ENCODE results near the gene AACS. TPM values are rescaled to one million over a fixed set of nuclear protein-coding genes. Genes with fewer than 3 reads are reported as not detected.

Gene AACS
- total RNA-seq, 1 donor from 2014 or later = 32.5 TPM

GRCh38 chr12:125157177-125157576 lies 91.9 kb downstream of the AACS start:
- no peaks in the 10 kb centered on the region for H3K36me3 ChIP-seq (ENCODE audit: control insufficient read depth, insufficient read depth, low read length)
- DNase-seq (ENCODE audit: low read depth) = no peak
- no peak overlapping the region for H3K4me3 ChIP-seq (ENCODE audit: low read depth, low read length)
- TF ChIP-seq, protein P1, sequence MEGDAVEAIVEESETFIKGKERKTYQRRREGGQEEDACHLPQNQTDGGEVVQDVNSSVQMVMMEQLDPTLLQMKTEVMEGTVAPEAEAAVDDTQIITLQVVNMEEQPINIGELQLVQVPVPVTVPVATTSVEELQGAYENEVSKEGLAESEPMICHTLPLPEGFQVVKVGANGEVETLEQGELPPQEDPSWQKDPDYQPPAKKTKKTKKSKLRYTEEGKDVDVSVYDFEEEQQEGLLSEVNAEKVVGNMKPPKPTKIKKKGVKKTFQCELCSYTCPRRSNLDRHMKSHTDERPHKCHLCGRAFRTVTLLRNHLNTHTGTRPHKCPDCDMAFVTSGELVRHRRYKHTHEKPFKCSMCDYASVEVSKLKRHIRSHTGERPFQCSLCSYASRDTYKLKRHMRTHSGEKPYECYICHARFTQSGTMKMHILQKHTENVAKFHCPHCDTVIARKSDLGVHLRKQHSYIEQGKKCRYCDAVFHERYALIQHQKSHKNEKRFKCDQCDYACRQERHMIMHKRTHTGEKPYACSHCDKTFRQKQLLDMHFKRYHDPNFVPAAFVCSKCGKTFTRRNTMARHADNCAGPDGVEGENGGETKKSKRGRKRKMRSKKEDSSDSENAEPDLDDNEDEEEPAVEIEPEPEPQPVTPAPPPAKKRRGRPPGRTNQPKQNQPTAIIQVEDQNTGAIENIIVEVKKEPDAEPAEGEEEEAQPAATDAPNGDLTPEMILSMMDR (IDR thresholded peaks at IDR 0.05; ENCODE audit: insufficient read depth, low read length, poor library complexity, severe bottlenecking) = no peak
- H3K27me3 ChIP-seq (ENCODE audit: control insufficient read depth, insufficient read depth, low read length) = no peaks in the 10 kb centered on the region

GRCh38 chr12:125159702-125160101 lies 94.5 kb downstream of the AACS start:
- TF ChIP-seq, protein P1 (IDR thresholded peaks at IDR 0.05; ENCODE audit: insufficient read depth, low read length, poor library complexity, severe bottlenecking) = no peak
- Histone ChIP-seq H3K36me3 (ENCODE audit: control insufficient read depth, insufficient read depth, low read length) (no peaks in the 10 kb centered on the region), H3K27me3 (ENCODE audit: control insufficient read depth, insufficient read depth, low read length) (no peaks in the 10 kb centered on the region), H3K4me3 (ENCODE audit: low read depth, low read length) (no peak overlapping the region)
- DNase-seq (ENCODE audit: low read depth) = no peak

DNA sequence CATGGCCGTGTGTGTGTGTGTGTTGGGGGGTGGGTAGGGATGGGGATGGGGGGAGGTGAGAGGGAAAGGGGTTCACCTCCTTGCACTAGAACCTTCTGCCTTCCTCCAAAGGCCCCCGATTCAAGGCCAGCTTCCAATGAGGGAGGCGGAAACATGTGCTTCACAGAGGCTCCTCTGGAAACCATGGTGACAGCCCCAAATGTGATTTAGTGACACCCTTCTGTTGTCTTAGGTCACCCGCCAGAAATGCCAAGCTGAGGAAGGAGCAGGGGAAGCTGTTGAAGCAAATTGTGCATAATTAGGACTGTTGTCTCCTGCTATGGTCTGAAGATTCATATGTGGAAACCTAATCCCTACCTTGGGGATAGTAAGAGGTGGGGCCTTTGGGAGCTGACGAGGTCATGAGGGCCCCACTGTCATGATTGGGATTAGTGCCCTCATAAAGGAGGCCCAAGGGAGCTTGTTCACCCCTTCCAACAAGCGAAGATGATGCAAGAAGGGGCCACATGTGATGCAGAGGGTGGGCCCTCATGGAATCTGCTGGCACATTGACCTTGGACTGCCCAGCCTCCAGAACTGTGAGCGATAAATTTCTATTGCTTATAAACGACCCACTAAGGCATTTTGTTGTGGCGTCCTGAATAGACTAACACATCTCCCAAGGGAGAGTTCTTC lies 95.2 kb downstream of the AACS start:
- no peak for DNase-seq (ENCODE audit: low read depth)
- TF ChIP-seq, protein P1 (IDR thresholded peaks at IDR 0.05; ENCODE audit: insufficient read depth, low read length, poor library complexity, severe bottlenecking) = no peak
- Histone ChIP-seq H3K36me3 (ENCODE audit: control insufficient read depth, insufficient read depth, low read length) (no peaks in the 10 kb centered on the region), H3K27me3 (ENCODE audit: control insufficient read depth, insufficient read depth, low read length) (no peaks in the 10 kb centered on the region), H3K4me3 (ENCODE audit: low read depth, low read length) (no peak overlapping the region)

DNA sequence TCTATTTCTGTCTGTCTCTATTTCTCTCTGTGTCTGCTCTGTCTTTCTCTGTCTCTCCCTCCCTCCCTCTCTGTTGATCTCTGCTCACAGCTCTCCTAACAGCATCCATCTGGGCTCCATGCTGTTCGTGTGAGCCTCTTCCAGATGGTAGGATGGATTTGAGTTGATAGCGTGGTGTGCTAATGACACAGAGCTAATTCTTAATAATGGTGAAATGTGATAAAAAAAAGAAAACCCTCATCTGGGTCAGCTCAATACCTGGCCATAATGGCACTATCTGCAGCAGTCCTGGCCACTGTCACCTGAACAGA lies 96.4 kb downstream of the AACS start:
- TF ChIP-seq, protein P1 (IDR thresholded peaks at IDR 0.05; ENCODE audit: insufficient read depth, low read length, poor library complexity, severe bottlenecking) = no peak
- Histone ChIP-seq H3K36me3 (ENCODE audit: control insufficient read depth, insufficient read depth, low read length) (no peaks in the 10 kb centered on the region), H3K4me3 (ENCODE audit: low read depth, low read length) (no peak overlapping the region), H3K27me3 (ENCODE audit: control insufficient read depth, insufficient read depth, low read length) (no peaks in the 10 kb centered on the region)
- no peak for DNase-seq (ENCODE audit: low read depth)

- Histone ChIP-seq H3K4me3 (ENCODE audit: low read depth, low read length) (no peak overlapping the region), H3K36me3 (ENCODE audit: control insufficient read depth, insufficient read depth, low read length) (no peaks in the 10 kb centered on the region), H3K27me3 (ENCODE audit: control insufficient read depth, insufficient read depth, low read length) (no peaks in the 10 kb centered on the region)
- TF ChIP-seq, protein P1 (IDR thresholded peaks at IDR 0.05; ENCODE audit: insufficient read depth, low read length, poor library complexity, severe bottlenecking) = no peak
- DNase-seq (ENCODE audit: low read depth) = no peak
Measured at GRCh38 chr12:125162489-125163028, 97.3 kb downstream of the AACS start.

GRCh38 chr12:125163148-125163547 lies 97.9 kb downstream of the AACS start:
- no peaks in the 10 kb centered on the region for H3K36me3 ChIP-seq (ENCODE audit: control insufficient read depth, insufficient read depth, low read length)
- H3K27me3 ChIP-seq (ENCODE audit: control insufficient read depth, insufficient read depth, low read length) = no peaks in the 10 kb centered on the region
- DNase-seq (ENCODE audit: low read depth) = no peak
- TF ChIP-seq, protein P1 (IDR thresholded peaks at IDR 0.05; ENCODE audit: insufficient read depth, low read length, poor library complexity, severe bottlenecking) = no peak
- H3K4me3 ChIP-seq (ENCODE audit: low read depth, low read length) = no peak overlapping the region
